SK-N-SH (cell line): Measurements from ENCODE around the gene FBXO34. TPM values are rescaled to one million over a fixed set of nuclear protein-coding genes. Genes with fewer than 3 reads are reported as not detected.

Experiments used
- CTCF ChIA-PET: fragments of 300-600, 350-600 bp; formaldehyde crosslinking; extraction: SDS; loops from one replicate; lab custom pipeline; 2021; lab: Yijun Ruan, JAX
- POLR2A ChIA-PET: fragments of 350-600 bp; sonication (Branson Sonifier 250); formaldehyde crosslinking; extraction: SDS; loops from one replicate; lab custom pipeline; 2020; ENCODE audit warnings: antibody characterized with exemption, inconsistent platforms; lab: Yijun Ruan, JAX
- DNase-seq: peaks from one replicate; pipeline ENCODE4 v3.0.0; 2012
- H2AFZ ChIP-seq: fragments of 200-600 bp; sonication (generic); 2 replicates; pipeline ENCODE4 v1.8.1; 2016; ENCODE audit warnings: antibody characterized with exemption, mild to moderate bottlenecking, low read depth
- H3F3A ChIP-seq: fragments of 200-600 bp; sonication (generic); replicated peaks from 2 replicates; pipeline ENCODE3; 2016; ENCODE audit warnings: antibody characterized with exemption, mild to moderate bottlenecking; ENCODE audit not compliant: insufficient read depth
- H3K27ac ChIP-seq, 2 experiments: fragments of 200-500 bp in 1 of 2; fragments of 200-600 bp in 1 of 2; sonication (Bioruptor generic) in 1 of 2; sonication (generic), shearing (Covaris generic) in 1 of 2; 2 replicates each; pipeline versions ENCODE4 v1.5.1 to v1.6.1; 2014 to 2016; ENCODE audit warnings: low read depth in 2 of 2, inconsistent platforms in 1 of 2, low read length in 1 of 2, mild to moderate bottlenecking in 1 of 2, mixed read lengths in 1 of 2
- H3K27me3 ChIP-seq: fragments of 200-600 bp; sonication (generic), shearing (Covaris generic); 2 replicates; pipeline ENCODE4 v1.6.1; 2016; ENCODE audit warnings: mixed run types; ENCODE audit not compliant: insufficient read depth
- H3K36me3 ChIP-seq, 2 experiments: fragments of 200-500 bp in 1 of 2; fragments of 200-600 bp in 1 of 2; sonication (Bioruptor generic) in 1 of 2; sonication (generic) in 1 of 2; replicated peaks in 1 of 2; 2 replicates each; pipeline versions ENCODE3 to v1.5.1; 2014 to 2016; ENCODE audit warnings: low read length in 1 of 2, mild to moderate bottlenecking in 1 of 2; ENCODE audit not compliant: insufficient read depth in 2 of 2, control insufficient read depth in 1 of 2
- H3K4me1 ChIP-seq, 2 experiments: fragments of 200-500 bp in 1 of 2; fragments of 200-600 bp in 1 of 2; sonication (Bioruptor generic) in 1 of 2; sonication (generic), shearing (Covaris generic) in 1 of 2; 2 replicates each; pipeline versions ENCODE4 v1.5.1 to v1.6.1; 2014 to 2016; ENCODE audit warnings: low read depth in 1 of 2, low read length in 1 of 2, mixed run types in 1 of 2; ENCODE audit not compliant: insufficient read depth in 2 of 2, control insufficient read depth in 1 of 2
- H3K4me2 ChIP-seq: fragments of 200-600 bp; sonication (generic), shearing (Covaris generic); 2 replicates; pipeline ENCODE4 v1.6.1; 2017; ENCODE audit warnings: mixed run types
- H3K4me3 ChIP-seq, 2 experiments: fragments of 200-500 bp in 1 of 2; fragments of 200-600 bp in 1 of 2; sonication (Bioruptor generic) in 1 of 2; sonication (generic), shearing (Covaris generic) in 1 of 2; 2 replicates each; pipeline versions ENCODE4 v1.5.1 to v1.8.1; 2014 to 2016; ENCODE audit warnings: low read depth in 2 of 2, inconsistent platforms in 1 of 2, low read length in 1 of 2, mild to moderate bottlenecking in 1 of 2, mixed read lengths in 1 of 2, moderate library complexity in 1 of 2
- H3K79me2 ChIP-seq: fragments of 200-600 bp; sonication (generic); 2 replicates; pipeline ENCODE4 v1.8.1; 2017; ENCODE audit warnings: mild to moderate bottlenecking; ENCODE audit not compliant: insufficient read depth
- H3K9ac ChIP-seq: fragments of 200-600 bp; sonication (generic); 2 replicates; pipeline ENCODE4 v1.6.1; 2017; ENCODE audit warnings: mixed run types
- H3K9me2 ChIP-seq: fragments of 200-600 bp; sonication (generic); 2 replicates; pipeline ENCODE4 v1.6.1; 2017; ENCODE audit warnings: mixed run types
- H3K9me3 ChIP-seq: fragments of 200-600 bp; sonication (generic); 2 replicates; pipeline ENCODE4 v1.6.1; 2017; ENCODE audit warnings: mixed run types, mild to moderate bottlenecking, moderate library complexity
- H4K20me1 ChIP-seq: fragments of 200-600 bp; sonication (generic); 2 replicates; pipeline ENCODE4 v1.6.1; 2017; ENCODE audit warnings: mild to moderate bottlenecking, mixed run types; ENCODE audit not compliant: insufficient read depth
- CTCF ChIP-seq: fragments of 200-600 bp; sonication (generic); IDR thresholded peaks from 2 replicates; pipeline ENCODE4 v1.6.1; 2017; ENCODE audit warnings: antibody characterized with exemption, mild to moderate bottlenecking, moderate library complexity
- FOSL2 ChIP-seq: IDR thresholded peaks from 2 replicates; pipeline ENCODE4 v1.4.0; 2012; ENCODE audit warnings: low read depth, mild to moderate bottlenecking, moderate library complexity, borderline replicate concordance
- GABPA ChIP-seq: IDR thresholded peaks from 2 replicates; pipeline ENCODE4 v1.4.0; 2012; ENCODE audit warnings: low read depth, mild to moderate bottlenecking
- POLR2AphosphoS5 ChIP-seq: IDR thresholded peaks from 2 replicates; pipeline ENCODE4 v1.6.1; 2012; ENCODE audit warnings: low read depth, low read length
- REST ChIP-seq: IDR thresholded peaks from 2 replicates; pipeline ENCODE4 v1.6.1; 2012; ENCODE audit warnings: mild to moderate bottlenecking, low read depth, low read length, moderate library complexity
- RFX5 ChIP-seq: IDR thresholded peaks from 2 replicates; pipeline ENCODE4 v1.6.1; 2012; ENCODE audit warnings: mild to moderate bottlenecking, improper control_type of control experiment, low read length
- RXRA ChIP-seq: IDR thresholded peaks from 2 replicates; pipeline ENCODE4 v1.4.0; 2012; ENCODE audit warnings: low read depth, mild to moderate bottlenecking, borderline replicate concordance
- SMC3 ChIP-seq: IDR thresholded peaks from 2 replicates; pipeline ENCODE4 v1.6.1; 2012; ENCODE audit warnings: low read depth, low read length, improper control_type of control experiment
- TCF12 ChIP-seq: IDR thresholded peaks from 2 replicates; pipeline ENCODE4 v1.4.0; 2012
- TEAD4 ChIP-seq: IDR thresholded peaks from 2 replicates; pipeline ENCODE4 v1.4.0; 2012; ENCODE audit warnings: mild to moderate bottlenecking, borderline replicate concordance; ENCODE audit not compliant: insufficient read depth
- WGBS: methylation state at CpG from one replicate; pipeline ENCODE4 v1.1.6; 2017; ENCODE audit warnings: low lambda C conversion rate; 5-methylcytosine and 5-hydroxymethylcytosine counted together
- polyA plus RNA-seq, 3 experiments: library from polyadenylated mRNA; depleted of rRNA; stranded (reverse); fragments of >200 nt; gene quantifications; 2 replicates each; pipeline ENCODE4 v1.2.3, GENCODE V29; 2012
- TF ChIP-seq, protein P1 (sequence below): fragments of 150-350 bp; IDR thresholded peaks from 2 replicates; pipeline ENCODE4 v1.6.1; 2017; ENCODE audit warnings: antibody characterized with exemption, low read length, low read depth, borderline replicate concordance
- TF ChIP-seq, protein P2 (sequence below): IDR thresholded peaks from 2 replicates; pipeline ENCODE4 v1.4.0; 2012; ENCODE audit warnings: low read depth, borderline replicate concordance
- TF ChIP-seq, protein P3 (sequence below): IDR thresholded peaks from 2 replicates; pipeline ENCODE4 v1.4.0; 2012; ENCODE audit warnings: low read depth, borderline replicate concordance

The FBXO34 gene
- polyA plus RNA-seq, 1 of the 3 experiments (the other 2 are of a cell fraction): 10.0 TPM

DNA sequence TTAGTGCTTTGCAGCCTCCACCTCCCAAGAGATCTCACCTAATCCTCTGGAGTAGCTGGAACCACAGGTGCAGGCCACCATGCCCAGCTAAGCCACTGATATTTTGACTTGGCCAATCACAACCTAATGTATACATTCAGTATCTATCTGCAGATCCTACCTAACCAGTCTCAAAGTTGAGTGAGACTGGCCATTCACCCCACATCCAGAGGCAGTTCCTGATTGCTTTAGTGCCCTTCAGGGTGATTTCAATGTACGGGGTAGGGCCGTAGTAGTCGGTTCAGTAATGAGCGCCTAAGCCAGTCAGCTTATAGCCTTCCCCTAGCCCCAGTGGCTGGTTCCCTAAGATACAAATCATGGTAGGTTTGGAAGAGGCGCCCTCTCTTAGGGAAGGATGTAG is 27.4 kb upstream of the FBXO34 start:
- Histone ChIP-seq H3K4me3 (no peak overlapping the region), H3K9me2 (no peaks in the 10 kb centered on the region), H3K9me3 (no peaks in the 10 kb centered on the region), H3K27ac (no peak overlapping the region), H3K4me2 (no peak overlapping the region), H3F3A (no peaks in the 10 kb centered on the region), H4K20me1 (no peaks in the 10 kb centered on the region), H3K36me3 (no peaks in the 10 kb centered on the region), H3K4me1 (no peaks in the 10 kb centered on the region), H3K27me3 (peaks cover 7% of the 10 kb centered on the region), H3K79me2 (no peaks in the 10 kb centered on the region), H3K9ac (no peak overlapping the region), H2AFZ (no peak overlapping the region)
- 82% methylated on average over 5 of the region's 5 CpGs for WGBS
- POLR2A ChIA-PET: no interaction called here
- CTCF ChIA-PET: interaction anchor here (1.0 to 1.5 kb wide), 2 partner anchors 111 to 113 kb away, joined by 3 read pairs; no protein-coding TSS in a partner anchor
- no peak for TF ChIP-seq RXRA
- TF ChIP-seq RFX5: no peak
- no peak for TF ChIP-seq TEAD4
- TF ChIP-seq POLR2AphosphoS5: no peak
- TF ChIP-seq CTCF: no peak
- TF ChIP-seq SMC3: no peak
- TF ChIP-seq TCF12: no peak
- TF ChIP-seq, protein P1, sequence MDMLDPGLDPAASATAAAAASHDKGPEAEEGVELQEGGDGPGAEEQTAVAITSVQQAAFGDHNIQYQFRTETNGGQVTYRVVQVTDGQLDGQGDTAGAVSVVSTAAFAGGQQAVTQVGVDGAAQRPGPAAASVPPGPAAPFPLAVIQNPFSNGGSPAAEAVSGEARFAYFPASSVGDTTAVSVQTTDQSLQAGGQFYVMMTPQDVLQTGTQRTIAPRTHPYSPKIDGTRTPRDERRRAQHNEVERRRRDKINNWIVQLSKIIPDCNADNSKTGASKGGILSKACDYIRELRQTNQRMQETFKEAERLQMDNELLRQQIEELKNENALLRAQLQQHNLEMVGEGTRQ: no peak
- TF ChIP-seq, protein P2, sequence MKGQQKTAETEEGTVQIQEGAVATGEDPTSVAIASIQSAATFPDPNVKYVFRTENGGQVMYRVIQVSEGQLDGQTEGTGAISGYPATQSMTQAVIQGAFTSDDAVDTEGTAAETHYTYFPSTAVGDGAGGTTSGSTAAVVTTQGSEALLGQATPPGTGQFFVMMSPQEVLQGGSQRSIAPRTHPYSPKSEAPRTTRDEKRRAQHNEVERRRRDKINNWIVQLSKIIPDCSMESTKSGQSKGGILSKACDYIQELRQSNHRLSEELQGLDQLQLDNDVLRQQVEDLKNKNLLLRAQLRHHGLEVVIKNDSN: no peak
- TF ChIP-seq GABPA: no peak
- TF ChIP-seq, protein P3, sequence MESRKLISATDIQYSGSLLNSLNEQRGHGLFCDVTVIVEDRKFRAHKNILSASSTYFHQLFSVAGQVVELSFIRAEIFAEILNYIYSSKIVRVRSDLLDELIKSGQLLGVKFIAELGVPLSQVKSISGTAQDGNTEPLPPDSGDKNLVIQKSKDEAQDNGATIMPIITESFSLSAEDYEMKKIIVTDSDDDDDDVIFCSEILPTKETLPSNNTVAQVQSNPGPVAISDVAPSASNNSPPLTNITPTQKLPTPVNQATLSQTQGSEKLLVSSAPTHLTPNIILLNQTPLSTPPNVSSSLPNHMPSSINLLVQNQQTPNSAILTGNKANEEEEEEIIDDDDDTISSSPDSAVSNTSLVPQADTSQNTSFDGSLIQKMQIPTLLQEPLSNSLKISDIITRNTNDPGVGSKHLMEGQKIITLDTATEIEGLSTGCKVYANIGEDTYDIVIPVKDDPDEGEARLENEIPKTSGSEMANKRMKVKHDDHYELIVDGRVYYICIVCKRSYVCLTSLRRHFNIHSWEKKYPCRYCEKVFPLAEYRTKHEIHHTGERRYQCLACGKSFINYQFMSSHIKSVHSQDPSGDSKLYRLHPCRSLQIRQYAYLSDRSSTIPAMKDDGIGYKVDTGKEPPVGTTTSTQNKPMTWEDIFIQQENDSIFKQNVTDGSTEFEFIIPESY: no peak
- no peak for TF ChIP-seq FOSL2
- no peak for TF ChIP-seq REST
- no peak for DNase-seq
